ENCODE results near the gene SBF2. TPM values are rescaled to one million over a fixed set of nuclear protein-coding genes. Genes with fewer than 3 reads are reported as not detected.

Gene SBF2
- total RNA-seq, 4 donors from 2014 or later, result 52.8 to 87.9 (median 62.4) TPM

DNA sequence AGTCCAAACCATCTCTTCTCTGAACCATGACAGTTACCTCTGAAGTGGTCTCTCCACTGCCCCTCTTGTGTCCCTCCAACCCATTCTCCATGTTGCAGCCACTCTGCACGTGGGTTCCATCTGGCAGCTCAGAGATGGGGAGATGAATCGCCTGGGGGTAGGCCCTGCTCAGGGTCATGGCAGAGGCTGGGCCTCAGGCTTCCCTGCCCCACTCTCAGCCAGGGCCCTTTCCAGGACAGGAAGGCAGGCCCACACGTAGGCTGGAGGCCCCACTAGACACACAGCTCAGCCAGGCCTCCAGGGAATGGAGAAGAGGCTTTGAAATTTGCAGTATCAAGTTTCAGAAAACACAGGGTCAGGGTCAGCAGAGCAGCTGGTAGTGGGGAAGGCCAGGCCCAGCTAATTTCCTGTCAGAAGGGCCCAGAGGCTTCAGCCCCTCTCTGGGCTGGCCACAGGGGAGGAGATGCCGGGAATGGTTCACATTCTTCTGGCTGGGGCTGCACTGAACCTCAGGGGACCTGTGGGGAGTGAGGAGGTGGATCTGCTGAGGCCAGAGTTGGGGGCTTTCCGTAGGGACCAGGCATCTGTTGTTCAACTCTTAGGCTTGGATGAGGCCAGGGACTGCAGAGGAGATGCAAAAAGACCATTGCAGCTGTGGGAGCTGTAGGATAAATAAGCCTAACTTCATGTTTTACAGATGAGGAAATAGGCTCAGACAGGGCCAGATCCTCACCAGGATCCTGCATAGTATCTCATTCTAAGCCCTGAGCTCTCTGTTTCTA lies 528.5 kb downstream of the SBF2 start:
- H3K4me1 ChIP-seq, result peaks cover 0 to 24% (median 8%) of the 10 kb centered on the region in 3 donors
- ATAC-seq, result peak; percentile 86
- no peak overlapping the region for H3K4me3 ChIP-seq
- TF ChIP-seq POLR2AphosphoS5 (IDR thresholded peaks at IDR 0.05), result peak; percentile 57
- TF ChIP-seq, protein P1, sequence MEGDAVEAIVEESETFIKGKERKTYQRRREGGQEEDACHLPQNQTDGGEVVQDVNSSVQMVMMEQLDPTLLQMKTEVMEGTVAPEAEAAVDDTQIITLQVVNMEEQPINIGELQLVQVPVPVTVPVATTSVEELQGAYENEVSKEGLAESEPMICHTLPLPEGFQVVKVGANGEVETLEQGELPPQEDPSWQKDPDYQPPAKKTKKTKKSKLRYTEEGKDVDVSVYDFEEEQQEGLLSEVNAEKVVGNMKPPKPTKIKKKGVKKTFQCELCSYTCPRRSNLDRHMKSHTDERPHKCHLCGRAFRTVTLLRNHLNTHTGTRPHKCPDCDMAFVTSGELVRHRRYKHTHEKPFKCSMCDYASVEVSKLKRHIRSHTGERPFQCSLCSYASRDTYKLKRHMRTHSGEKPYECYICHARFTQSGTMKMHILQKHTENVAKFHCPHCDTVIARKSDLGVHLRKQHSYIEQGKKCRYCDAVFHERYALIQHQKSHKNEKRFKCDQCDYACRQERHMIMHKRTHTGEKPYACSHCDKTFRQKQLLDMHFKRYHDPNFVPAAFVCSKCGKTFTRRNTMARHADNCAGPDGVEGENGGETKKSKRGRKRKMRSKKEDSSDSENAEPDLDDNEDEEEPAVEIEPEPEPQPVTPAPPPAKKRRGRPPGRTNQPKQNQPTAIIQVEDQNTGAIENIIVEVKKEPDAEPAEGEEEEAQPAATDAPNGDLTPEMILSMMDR (IDR thresholded peaks at IDR 0.05), result no peak
- TF ChIP-seq POLR2A (IDR thresholded peaks at IDR 0.05), result no peak
- TF ChIP-seq EP300 (IDR thresholded peaks at IDR 0.05), result no peak
- peak overlapping the region in 3 of 4 donors; percentile 50 to 61 (median 59) for H3K27ac ChIP-seq
- 30% methylated on average over 2 of the region's 5 CpGs for WGBS, 2 donors (ENCODE audit: low coverage in 1 of 2)
- H3K27me3 ChIP-seq, result no peaks in the 10 kb centered on the region
- no peaks in the 10 kb centered on the region for H3K9me3 ChIP-seq
- no peaks in the 10 kb centered on the region for H3K36me3 ChIP-seq

DNA sequence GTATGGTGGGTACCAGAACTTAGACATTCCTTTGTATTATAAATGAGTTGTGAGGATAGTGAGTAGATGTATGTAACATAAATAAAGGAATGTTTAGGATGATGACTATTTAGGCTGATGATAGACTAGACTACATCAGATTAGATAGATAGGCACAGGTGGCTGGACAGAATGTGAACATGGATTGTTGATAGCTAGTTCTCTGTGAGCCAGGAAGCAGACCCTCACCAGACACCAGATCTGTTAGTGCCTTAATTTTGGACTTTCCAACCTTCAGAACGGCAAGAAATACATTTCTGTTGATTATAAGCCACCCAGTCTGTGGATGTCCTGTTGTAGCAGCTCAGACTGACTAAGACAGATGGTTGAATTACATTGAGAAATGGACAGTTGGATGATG lies 530.7 kb downstream of the SBF2 start:
- no peaks in the 10 kb centered on the region for H3K27me3 ChIP-seq
- WGBS, 2 donors (ENCODE audit: low coverage in 1 of 2), result 80 to 100% methylated on average over 1 of the region's 1 CpG
- no peaks in the 10 kb centered on the region for H3K9me3 ChIP-seq

DNA sequence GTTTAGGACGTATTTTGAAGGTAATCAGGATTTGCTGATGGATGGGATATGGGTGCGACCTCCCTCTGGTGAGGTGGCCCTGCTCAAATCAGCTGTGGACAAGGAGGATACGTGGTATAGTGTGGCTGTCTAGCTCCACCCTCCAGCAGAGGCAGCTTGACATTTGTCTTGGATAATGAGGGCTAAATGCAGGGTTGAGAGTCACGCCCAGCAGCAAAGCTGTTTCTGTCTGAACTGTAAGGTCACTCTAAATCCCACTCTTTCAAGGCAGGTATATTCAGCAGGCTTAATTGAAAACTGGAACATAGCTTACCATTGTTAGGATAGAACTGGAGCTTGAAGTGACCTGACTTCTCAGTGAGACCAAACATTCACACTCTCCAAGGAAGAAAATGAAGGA lies 531.5 kb downstream of the SBF2 start:
- Histone ChIP-seq H3K36me3 (no peaks in the 10 kb centered on the region), H3K27ac (no peak overlapping the region), H3K9me3 (no peaks in the 10 kb centered on the region), H3K27me3 (no peaks in the 10 kb centered on the region), H3K4me1 (peaks cover 0 to 52% (median 28%) of the 10 kb centered on the region in 3 donors), H3K4me3 (no peak overlapping the region)
- ATAC-seq, result no peak
- 88 to 98% methylated on average over 3 to 4 of the region's 4 CpGs for WGBS, 2 donors (ENCODE audit: low coverage in 1 of 2)
- no peak for TF ChIP-seq EP300 (IDR thresholded peaks at IDR 0.05)
- TF ChIP-seq, protein P1 (IDR thresholded peaks at IDR 0.05), result no peak
- TF ChIP-seq POLR2AphosphoS5 (IDR thresholded peaks at IDR 0.05), result no peak

More for the DNA sequence above, 530.7 kb downstream of the SBF2 start:
- Histone ChIP-seq H3K4me3 (no peak overlapping the region), H3K27ac (no peak overlapping the region), H3K4me1 (peaks cover 0 to 47% (median 24%) of the 10 kb centered on the region in 3 donors), H3K36me3 (no peaks in the 10 kb centered on the region)
- TF ChIP-seq POLR2A (IDR thresholded peaks at IDR 0.05), result no peak
- no peak for TF ChIP-seq EP300 (IDR thresholded peaks at IDR 0.05)
- TF ChIP-seq, protein P1 (IDR thresholded peaks at IDR 0.05), result no peak
- TF ChIP-seq POLR2AphosphoS5 (IDR thresholded peaks at IDR 0.05), result no peak
- no peak for ATAC-seq

DNA sequence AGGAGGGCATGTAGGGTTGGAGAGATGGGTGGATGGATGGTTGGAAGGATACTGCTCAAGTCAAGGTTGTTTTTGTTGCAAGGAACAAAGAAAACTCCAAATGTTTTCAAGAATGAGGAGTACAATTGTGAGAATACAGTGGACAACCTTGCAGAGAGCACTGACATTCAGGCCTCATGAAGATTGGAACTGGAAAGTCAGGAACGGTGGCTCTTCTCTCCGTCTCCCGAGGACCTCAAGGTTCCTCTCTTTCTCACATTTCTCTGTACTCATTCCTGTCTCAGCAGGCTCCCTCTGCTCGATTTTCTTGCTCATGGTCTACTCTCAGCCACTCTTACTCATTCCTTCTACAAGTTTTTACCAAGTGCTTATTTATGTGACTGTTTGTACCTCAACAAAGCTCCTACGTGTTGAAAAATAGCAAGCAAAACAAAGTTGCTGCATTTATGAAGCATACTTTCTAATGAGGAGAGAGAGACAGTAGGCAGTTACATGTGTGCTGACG lies 532.5 kb downstream of the SBF2 start:
- 93 to 96% methylated on average over 3 to 6 of the region's 6 CpGs for WGBS, 2 donors (ENCODE audit: low coverage in 1 of 2)
- Histone ChIP-seq H3K27me3 (no peaks in the 10 kb centered on the region), H3K4me3 (no peak overlapping the region), H3K27ac (no peak overlapping the region), H3K9me3 (no peaks in the 10 kb centered on the region), H3K4me1 (peaks cover 0 to 55% (median 29%) of the 10 kb centered on the region in 3 donors), H3K36me3 (no peaks in the 10 kb centered on the region)
- ATAC-seq, result no peak
- TF ChIP-seq EP300 (IDR thresholded peaks at IDR 0.05), result no peak
- no peak for TF ChIP-seq POLR2A (IDR thresholded peaks at IDR 0.05)
- TF ChIP-seq, protein P1 (IDR thresholded peaks at IDR 0.05), result no peak
- no peak for TF ChIP-seq POLR2AphosphoS5 (IDR thresholded peaks at IDR 0.05)

DNA sequence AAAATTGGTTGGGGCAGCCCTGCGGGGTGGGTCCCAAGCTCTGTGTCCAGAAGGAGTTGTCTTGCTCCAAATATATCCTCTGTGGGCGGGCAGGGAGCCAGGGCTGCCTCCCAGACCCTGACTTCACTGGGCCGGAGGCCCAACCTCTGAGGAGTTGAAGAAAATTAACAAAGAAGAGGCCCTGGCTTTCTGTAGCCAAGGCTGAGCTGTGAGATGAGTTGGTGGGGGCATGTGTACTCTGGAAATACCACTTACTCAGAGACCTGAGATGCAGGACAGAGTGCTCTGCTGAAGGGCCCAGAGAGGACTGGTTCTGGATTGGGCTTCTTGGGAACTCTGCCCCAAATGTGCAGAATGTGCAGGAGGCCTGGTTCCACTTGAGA lies 533.8 kb downstream of the SBF2 start:
- no peaks in the 10 kb centered on the region for H3K27me3 ChIP-seq
- WGBS, 2 donors (ENCODE audit: low coverage in 1 of 2), result 0% methylated on average over 2 to 3 of the region's 3 CpGs
- H3K36me3 ChIP-seq, result no peaks in the 10 kb centered on the region
- peak overlapping the region; percentile 7 to 93 (median 90) for H3K27ac ChIP-seq
- H3K9me3 ChIP-seq, result no peaks in the 10 kb centered on the region
- H3K4me1 ChIP-seq, result peaks cover 0 to 57% (median 26%) of the 10 kb centered on the region in 3 donors
- peak; percentile 13 for TF ChIP-seq POLR2AphosphoS5 (IDR thresholded peaks at IDR 0.05)
- TF ChIP-seq, protein P1 (IDR thresholded peaks at IDR 0.05), result no peak
- peak; percentile 52 for ATAC-seq
- H3K4me3 ChIP-seq, result no peak overlapping the region

All from gastroesophageal sphincter (tissue), 4 donors.